ENCODE data around the gene CHRNA4.

CHRNA4 gene

GRCh38 chr20:63360850-63361518, at the start of gene CHRNA4:
CHRNA4 (minus strand) TSS chr20:63361349; CDS start chr20:63361165, 184 bp downstream.
- no peak within 1 kb of the TSS for H3K4me3 Mint-ChIP-seq
- H3K9me3 Mint-ChIP-seq, result no peaks in the 10 kb centered on the region
- peaks cover 4% of the 10 kb centered on the region for H3K4me1 Mint-ChIP-seq
- H3K27ac Mint-ChIP-seq, result no peak within 1 kb of the TSS
- peaks cover 12% of the 10 kb centered on the region for H3K27me3 Mint-ChIP-seq
- H3K36me3 Mint-ChIP-seq, result no peaks in the 10 kb centered on the region

GRCh38 chr20:63409834-63410435, 48.8 kb upstream of the CHRNA4 start:
- Mint-ChIP-seq H3K27me3 (no peaks in the 10 kb centered on the region), H3K36me3 (no peaks in the 10 kb centered on the region), H3K4me3 (no peak overlapping the region), H3K9me3 (no peaks in the 10 kb centered on the region), H3K4me1 (peaks cover 12% of the 10 kb centered on the region), H3K27ac (no peak overlapping the region)

DNA sequence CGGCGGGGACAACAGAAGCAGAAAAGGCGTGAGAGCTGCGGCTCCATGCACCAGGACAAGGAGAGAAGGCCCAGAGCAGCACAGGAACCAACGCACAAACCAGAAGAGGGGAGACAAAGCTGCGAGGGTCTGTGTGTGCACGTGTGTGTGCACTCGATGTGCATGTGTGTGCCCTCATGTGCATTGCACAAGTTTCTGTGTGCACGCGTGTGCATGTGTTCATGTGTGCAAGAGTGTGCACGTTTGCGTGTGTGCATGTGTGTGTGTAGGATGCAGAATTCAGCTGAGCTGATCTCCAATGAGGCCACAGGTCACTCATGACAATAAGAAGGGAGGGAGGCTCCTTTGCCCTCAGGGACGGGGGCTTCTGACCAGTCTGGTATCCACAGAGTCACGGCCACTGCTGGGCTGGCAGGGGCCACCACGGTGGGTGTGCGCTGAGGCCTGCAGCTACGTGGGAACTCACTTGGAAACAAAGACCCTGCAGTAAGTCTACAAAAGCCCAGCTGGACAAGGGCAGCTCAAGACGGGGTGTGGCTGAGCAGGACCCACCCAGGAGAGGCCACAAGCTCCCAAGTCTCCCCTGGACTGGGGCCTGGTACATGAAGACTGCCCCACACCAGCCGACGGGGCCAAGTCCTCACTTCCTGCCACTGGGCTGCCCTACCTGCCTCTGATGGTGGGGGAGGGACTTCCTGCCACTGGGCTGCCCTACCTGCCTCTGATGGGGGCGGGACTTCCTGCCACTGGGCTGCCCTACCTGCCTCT, 48.1 kb upstream of the CHRNA4 start:
- Mint-ChIP-seq H3K4me3 (no peak overlapping the region), H3K27me3 (no peaks in the 10 kb centered on the region), H3K36me3 (no peaks in the 10 kb centered on the region), H3K9me3 (no peaks in the 10 kb centered on the region), H3K27ac (peak overlapping the region; percentile 46), H3K4me1 (peaks cover 12% of the 10 kb centered on the region)

DNA sequence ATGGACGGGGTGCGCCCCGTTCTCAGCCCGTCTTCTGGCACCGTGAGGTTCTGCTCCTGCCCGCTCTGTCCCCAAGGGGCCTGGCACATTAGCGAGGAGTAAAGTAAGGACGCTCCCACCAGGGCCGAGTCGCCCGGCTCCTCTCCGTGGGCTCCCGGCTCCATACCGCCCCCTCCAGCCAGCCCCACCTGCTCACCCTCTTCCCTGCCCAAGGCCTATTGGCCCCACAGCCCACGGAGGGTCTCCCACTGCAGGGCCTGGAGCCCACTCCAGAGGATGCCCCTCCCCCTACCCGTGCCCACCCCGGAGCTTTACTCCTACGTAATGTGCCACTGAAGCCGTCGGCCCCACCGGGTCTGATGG, 47.5 kb upstream of the CHRNA4 start:
- Mint-ChIP-seq H3K27me3 (no peaks in the 10 kb centered on the region), H3K4me3 (no peak overlapping the region), H3K36me3 (no peaks in the 10 kb centered on the region), H3K4me1 (peaks cover 12% of the 10 kb centered on the region), H3K9me3 (no peaks in the 10 kb centered on the region), H3K27ac (peak overlapping the region; percentile 46)

GRCh38 chr20:63407928-63408683, 47.0 kb upstream of the CHRNA4 start:
- Mint-ChIP-seq H3K4me3 (no peak overlapping the region), H3K36me3 (no peaks in the 10 kb centered on the region), H3K27me3 (no peaks in the 10 kb centered on the region), H3K4me1 (peaks cover 12% of the 10 kb centered on the region), H3K9me3 (no peaks in the 10 kb centered on the region), H3K27ac (no peak overlapping the region)

GRCh38 chr20:63406617-63407245, 45.6 kb upstream of the CHRNA4 start:
- Mint-ChIP-seq H3K4me3 (no peak overlapping the region), H3K4me1 (peaks cover 8% of the 10 kb centered on the region), H3K27me3 (no peaks in the 10 kb centered on the region), H3K27ac (no peak overlapping the region), H3K9me3 (no peaks in the 10 kb centered on the region), H3K36me3 (no peaks in the 10 kb centered on the region)

DNA sequence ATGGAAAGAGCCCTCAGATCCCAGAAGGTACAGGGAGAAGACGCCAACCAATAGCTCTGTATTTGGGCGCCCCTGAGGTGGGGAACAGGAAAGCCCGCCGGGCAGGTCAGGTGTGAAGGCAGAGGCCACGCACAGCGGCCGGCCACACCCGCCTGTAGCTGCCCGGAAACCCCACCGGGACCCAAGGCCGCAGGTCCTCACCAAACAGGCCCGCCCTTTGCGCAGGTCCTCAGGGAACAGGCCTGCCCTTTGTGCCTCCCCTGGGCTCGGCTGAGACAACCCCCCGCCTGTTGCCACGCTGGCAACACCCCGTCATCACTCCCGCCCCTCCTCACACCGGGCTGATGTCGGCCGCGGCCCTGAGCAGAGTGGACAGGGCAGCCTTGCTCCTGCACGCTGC, 44.9 kb upstream of the CHRNA4 start:
- Mint-ChIP-seq H3K27me3 (no peaks in the 10 kb centered on the region), H3K36me3 (no peaks in the 10 kb centered on the region), H3K4me1 (peaks cover 5% of the 10 kb centered on the region), H3K4me3 (no peak overlapping the region), H3K27ac (peak overlapping the region; percentile 23), H3K9me3 (no peaks in the 10 kb centered on the region)

DNA sequence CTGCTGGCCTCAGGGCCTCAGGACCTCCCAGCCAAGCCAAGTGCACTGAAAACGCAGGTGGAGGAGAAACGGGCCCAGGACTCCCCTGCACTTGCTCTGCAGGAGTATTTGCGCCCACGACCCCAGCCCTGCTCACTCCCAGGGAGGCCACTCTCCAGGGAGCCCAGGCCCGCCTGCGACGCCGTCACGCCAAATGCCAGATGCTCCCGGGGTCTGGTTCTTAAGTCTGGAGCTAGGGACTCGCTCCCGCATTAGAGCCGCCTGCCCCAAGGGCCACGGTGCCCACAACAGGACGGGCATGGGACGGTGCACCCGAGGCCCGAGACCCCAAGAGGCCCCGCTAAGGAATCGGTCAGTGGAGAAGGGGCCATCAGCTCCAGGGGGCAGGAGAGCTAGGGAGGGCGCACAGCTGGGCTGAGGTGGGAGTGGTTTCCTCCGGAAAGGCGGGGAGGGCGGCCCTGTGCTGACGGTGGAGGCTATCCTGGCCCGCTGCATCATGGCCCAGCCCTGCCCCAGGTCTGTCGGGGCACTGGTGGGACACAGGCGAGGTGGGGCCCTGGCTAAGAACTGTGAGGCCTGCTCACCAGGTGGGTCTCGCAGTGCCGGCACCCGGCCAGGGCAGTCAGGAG, 44.1 kb upstream of the CHRNA4 start:
- H3K4me1 Mint-ChIP-seq, result peaks cover 5% of the 10 kb centered on the region
- H3K27ac Mint-ChIP-seq, result no peak overlapping the region
- no peaks in the 10 kb centered on the region for H3K27me3 Mint-ChIP-seq
- H3K36me3 Mint-ChIP-seq, result no peaks in the 10 kb centered on the region
- H3K9me3 Mint-ChIP-seq, result no peaks in the 10 kb centered on the region
- H3K4me3 Mint-ChIP-seq, result no peak overlapping the region

GRCh38 chr20:63404129-63405085, 43.3 kb upstream of the CHRNA4 start:
- no peaks in the 10 kb centered on the region for H3K27me3 Mint-ChIP-seq
- no peaks in the 10 kb centered on the region for H3K36me3 Mint-ChIP-seq
- peaks cover 5% of the 10 kb centered on the region for H3K4me1 Mint-ChIP-seq
- no peaks in the 10 kb centered on the region for H3K9me3 Mint-ChIP-seq
- H3K27ac Mint-ChIP-seq, result no peak overlapping the region
- no peak overlapping the region for H3K4me3 Mint-ChIP-seq

GRCh38 chr20:63403403-63404105, 42.4 kb upstream of the CHRNA4 start:
- Mint-ChIP-seq H3K27me3 (no peaks in the 10 kb centered on the region), H3K9me3 (no peaks in the 10 kb centered on the region), H3K36me3 (no peaks in the 10 kb centered on the region), H3K4me3 (no peak overlapping the region), H3K27ac (no peak overlapping the region), H3K4me1 (no peaks in the 10 kb centered on the region)

GRCh38 chr20:63402860-63403220, 41.7 kb upstream of the CHRNA4 start:
- H3K4me1 Mint-ChIP-seq, result no peaks in the 10 kb centered on the region
- H3K4me3 Mint-ChIP-seq, result no peak overlapping the region
- no peaks in the 10 kb centered on the region for H3K36me3 Mint-ChIP-seq
- no peak overlapping the region for H3K27ac Mint-ChIP-seq
- H3K27me3 Mint-ChIP-seq, result no peaks in the 10 kb centered on the region
- no peaks in the 10 kb centered on the region for H3K9me3 Mint-ChIP-seq

DNA sequence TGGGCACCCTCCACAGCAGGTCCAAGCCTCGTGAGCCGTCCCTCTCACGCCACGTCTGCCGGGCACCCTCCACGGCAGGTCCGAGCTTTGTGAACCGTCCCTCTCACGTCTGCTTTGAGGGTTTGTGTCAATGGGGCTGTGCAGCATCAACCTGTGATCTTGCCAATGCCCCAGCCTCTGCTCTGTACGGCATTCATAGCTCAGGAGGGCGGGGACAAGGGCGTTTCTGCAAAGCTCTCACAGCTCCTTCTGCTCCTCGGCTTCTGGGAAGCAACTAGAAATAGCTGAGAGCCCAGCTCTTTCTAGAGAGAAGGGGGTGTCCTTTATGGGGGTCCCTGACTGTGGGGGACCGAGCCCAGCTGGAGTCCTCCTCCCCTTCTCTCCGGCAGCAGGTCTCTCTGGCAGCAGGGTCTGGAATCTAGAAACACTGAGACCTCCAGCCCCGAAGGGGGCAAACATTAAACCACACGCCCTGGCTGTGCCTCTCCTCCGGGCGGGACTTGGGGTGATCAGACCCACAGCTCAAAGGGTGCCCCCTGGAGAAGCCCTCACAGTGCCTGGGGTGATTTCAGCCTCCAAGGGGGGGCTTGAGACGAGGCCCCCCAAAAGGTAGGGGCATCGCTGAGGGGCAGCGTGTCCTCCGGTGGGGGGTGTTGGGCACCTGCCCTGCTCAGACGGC, 41.2 kb upstream of the CHRNA4 start:
- Mint-ChIP-seq H3K27me3 (no peaks in the 10 kb centered on the region), H3K4me1 (no peaks in the 10 kb centered on the region), H3K4me3 (no peak overlapping the region), H3K9me3 (no peaks in the 10 kb centered on the region), H3K36me3 (no peaks in the 10 kb centered on the region), H3K27ac (no peak overlapping the region)

DNA sequence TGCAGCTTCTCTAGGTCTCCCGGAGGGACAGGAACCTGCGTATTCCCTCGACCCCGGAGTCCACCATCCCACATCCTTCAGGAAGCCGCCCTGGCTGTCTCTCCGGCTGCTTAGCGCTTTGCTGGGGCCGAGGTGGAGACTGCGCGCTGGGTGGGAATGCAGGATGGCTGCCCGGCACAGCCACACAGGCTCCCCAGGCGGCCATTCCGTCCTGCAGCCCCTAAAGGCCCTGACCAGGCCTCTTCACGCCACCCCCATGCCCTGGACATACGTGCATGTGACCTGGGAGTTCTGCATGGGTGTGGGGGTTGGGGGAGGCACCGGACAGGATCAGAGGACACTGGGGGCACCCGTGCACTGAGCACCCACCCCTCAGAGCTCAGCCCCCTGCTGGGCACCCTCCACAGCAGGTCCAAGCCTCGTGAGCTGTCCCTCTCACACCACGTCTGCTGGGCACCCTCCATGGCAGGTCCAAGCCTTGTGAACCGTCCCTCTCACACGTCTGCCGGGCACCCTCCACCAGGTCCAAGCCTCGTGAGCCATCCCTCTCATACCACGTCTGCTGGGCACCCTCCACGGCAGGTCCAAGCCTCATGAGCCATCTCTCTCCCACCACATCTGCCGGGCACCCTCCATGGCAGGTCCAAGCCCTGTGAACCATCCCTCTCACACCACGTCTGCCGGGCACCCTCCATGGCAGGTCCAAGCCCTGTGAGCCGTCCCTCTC, 40.4 kb upstream of the CHRNA4 start:
- Mint-ChIP-seq H3K27ac (no peak overlapping the region), H3K4me3 (no peak overlapping the region), H3K27me3 (no peaks in the 10 kb centered on the region), H3K4me1 (no peaks in the 10 kb centered on the region), H3K9me3 (no peaks in the 10 kb centered on the region), H3K36me3 (no peaks in the 10 kb centered on the region)

All from activated naive CD4-positive, alpha-beta T cell treated with anti-CD3 and anti-CD28 coated beads, Interleukin-2, amount 50 U/mL, for 24 hours (primary cell).